HepG2 (cell line): Measurements from ENCODE around the gene SCRT2. TPM values are rescaled to one million over a fixed set of nuclear protein-coding genes. Genes with fewer than 3 reads are reported as not detected.
A peak's percentile ranks its signal among the peaks of the same experiment; 100 is the strongest.

Experiments used
- ATF7 ChIP-seq, 2 experiments: fragments of 450-650 bp in 1 of 2; sonication (generic) in 1 of 2; formaldehyde crosslinking in 1 of 2; IDR thresholded peaks; 2 replicates each; pipeline versions ENCODE4 v1.4.0 to v1.6.1; 2016 to 2020; ENCODE audit warnings: antibody characterized with exemption in 1 of 2, mild to moderate bottlenecking in 1 of 2, missing genetic modification reagents in 1 of 2
- BCLAF1 ChIP-seq: fragments of 450-650 bp; IDR thresholded peaks from 2 replicates; pipeline ENCODE4 v1.6.1; 2017; ENCODE audit warnings: mild to moderate bottlenecking
- FIP1L1 ChIP-seq: fragments of 200-400 bp; formaldehyde crosslinking; IDR thresholded peaks from 2 replicates; pipeline ENCODE4 v1.6.1; 2018; ENCODE audit warnings: low read depth, mild to moderate bottlenecking, low read length, moderate library complexity, borderline replicate concordance; ENCODE audit not compliant: insufficient read depth
- FOXK1 ChIP-seq: sonication (generic); formaldehyde crosslinking; IDR thresholded peaks from 2 replicates; pipeline ENCODE4 v1.4.0; 2020; ENCODE audit warnings: low read depth, missing genetic modification reagents, borderline replicate concordance
- GMEB1 ChIP-seq: sonication (generic); formaldehyde crosslinking; IDR thresholded peaks from 2 replicates; pipeline ENCODE4 v1.5.1; 2020; ENCODE audit warnings: missing genetic modification reagents, mild to moderate bottlenecking, borderline replicate concordance
- IRF2 ChIP-seq: IDR thresholded peaks from 2 replicates; pipeline ENCODE4 v1.6.1; 2018; ENCODE audit warnings: missing genetic modification reagents, missing compliant biosample characterization
- KDM2A ChIP-seq: sonication (generic); formaldehyde crosslinking; IDR thresholded peaks from 2 replicates; pipeline ENCODE4 v1.4.0; 2020; ENCODE audit warnings: low read depth, missing genetic modification reagents, borderline replicate concordance
- KLF12 ChIP-seq: sonication (generic); formaldehyde crosslinking; IDR thresholded peaks from 2 replicates; pipeline ENCODE4 v1.4.0; 2020; ENCODE audit warnings: missing genetic modification reagents, borderline replicate concordance
- STAT5B ChIP-seq: sonication (generic); formaldehyde crosslinking; IDR thresholded peaks from 2 replicates; pipeline ENCODE4 v1.4.0; 2020; ENCODE audit warnings: missing genetic modification reagents
- TIGD3 ChIP-seq: sonication (generic); formaldehyde crosslinking; IDR thresholded peaks from 2 replicates; pipeline ENCODE4 v1.5.1; 2020; ENCODE audit warnings: mild to moderate bottlenecking, missing genetic modification reagents, borderline replicate concordance
- ZNF354B ChIP-seq: sonication (generic); formaldehyde crosslinking; IDR thresholded peaks from 2 replicates; pipeline ENCODE4 v1.8.0; 2022; ENCODE audit warnings: mild to moderate bottlenecking, missing genetic modification reagents
- polyA plus RNA-seq, 8 experiments: library from polyadenylated mRNA; depleted of rRNA in 3 of 8; stranded (reverse) in 7 of 8; unstranded in 1 of 8; fragments of >200 nt; fragmentation: Illumina TruSeq in 4 of 8; extraction: Trizol in 4 of 8; gene quantifications; 2 replicates each; pipeline versions ENCODE4 v1.2.1 to v1.2.3, GENCODE V29; 2011 to 2016; ENCODE audit warnings: low read depth in 4 of 8, missing spikeins in 1 of 8, mixed read lengths in 1 of 8; ENCODE audit not compliant: insufficient read depth in 1 of 8
- total RNA-seq, 5 experiments: library from RNA; depleted of rRNA; stranded (reverse); fragments of >200 nt; fragmentation: Illumina TruSeq; extraction: Trizol; gene quantifications; 2 replicates each; pipeline ENCODE4 v1.2.3, GENCODE V29; 2016; ENCODE audit warnings: low read depth in 1 of 5
- TF ChIP-seq, protein P1 (sequence below): sonication (generic); formaldehyde crosslinking; IDR thresholded peaks from 2 replicates; pipeline ENCODE4 v1.4.0; 2020; ENCODE audit warnings: missing genetic modification reagents
- TF ChIP-seq, protein P2 (sequence below): sonication (generic); formaldehyde crosslinking; IDR thresholded peaks from 2 replicates; pipeline ENCODE4 v1.5.0; 2020; ENCODE audit warnings: mild to moderate bottlenecking, missing genetic modification reagents, moderate library complexity

SCRT2 gene
- total and polyA plus RNA-seq, 2 of the 13 experiments (the other 11 are each of a cell fraction or from before 2014, with no cell fraction given) = not detected

DNA sequence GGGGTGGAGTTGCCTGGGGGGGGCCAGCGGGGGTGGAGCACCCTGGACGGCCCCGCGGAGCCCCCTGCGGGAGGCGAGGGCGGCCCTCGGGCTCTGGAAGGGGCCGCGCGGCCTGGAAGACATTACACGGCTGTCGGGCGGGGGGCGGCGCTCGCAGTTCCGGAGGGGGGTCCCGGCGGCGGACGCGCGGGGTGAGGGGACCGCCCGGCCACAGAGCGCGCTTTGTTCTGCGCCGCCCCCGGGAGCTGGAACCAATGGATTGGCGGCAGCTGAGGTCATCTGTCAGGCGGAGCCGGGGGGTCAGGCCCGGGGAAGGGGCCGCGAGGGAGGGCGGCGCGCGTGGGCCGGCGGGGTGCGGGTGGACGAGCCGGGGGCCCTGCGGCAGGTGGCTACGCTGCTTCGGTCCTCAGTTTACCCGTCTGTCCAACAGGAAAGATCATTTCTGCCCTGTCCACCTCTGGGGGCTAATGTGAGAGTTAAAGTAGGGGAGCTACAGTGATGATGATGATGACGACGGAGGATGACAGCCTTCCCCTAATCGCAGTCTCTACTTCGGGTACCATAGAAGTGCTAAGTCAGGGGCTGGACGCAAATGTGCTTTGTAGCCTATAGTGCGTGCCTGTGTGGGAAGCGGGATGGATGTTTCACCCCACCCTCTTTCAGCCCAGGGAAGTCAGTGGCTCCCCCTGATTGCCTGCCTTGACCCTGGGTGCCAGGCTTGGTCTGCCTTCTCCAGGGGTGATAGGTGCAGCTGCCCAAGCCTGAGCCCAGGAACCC, 33.0 kb downstream of the SCRT2 start (continued):
- TF ChIP-seq, protein P1, sequence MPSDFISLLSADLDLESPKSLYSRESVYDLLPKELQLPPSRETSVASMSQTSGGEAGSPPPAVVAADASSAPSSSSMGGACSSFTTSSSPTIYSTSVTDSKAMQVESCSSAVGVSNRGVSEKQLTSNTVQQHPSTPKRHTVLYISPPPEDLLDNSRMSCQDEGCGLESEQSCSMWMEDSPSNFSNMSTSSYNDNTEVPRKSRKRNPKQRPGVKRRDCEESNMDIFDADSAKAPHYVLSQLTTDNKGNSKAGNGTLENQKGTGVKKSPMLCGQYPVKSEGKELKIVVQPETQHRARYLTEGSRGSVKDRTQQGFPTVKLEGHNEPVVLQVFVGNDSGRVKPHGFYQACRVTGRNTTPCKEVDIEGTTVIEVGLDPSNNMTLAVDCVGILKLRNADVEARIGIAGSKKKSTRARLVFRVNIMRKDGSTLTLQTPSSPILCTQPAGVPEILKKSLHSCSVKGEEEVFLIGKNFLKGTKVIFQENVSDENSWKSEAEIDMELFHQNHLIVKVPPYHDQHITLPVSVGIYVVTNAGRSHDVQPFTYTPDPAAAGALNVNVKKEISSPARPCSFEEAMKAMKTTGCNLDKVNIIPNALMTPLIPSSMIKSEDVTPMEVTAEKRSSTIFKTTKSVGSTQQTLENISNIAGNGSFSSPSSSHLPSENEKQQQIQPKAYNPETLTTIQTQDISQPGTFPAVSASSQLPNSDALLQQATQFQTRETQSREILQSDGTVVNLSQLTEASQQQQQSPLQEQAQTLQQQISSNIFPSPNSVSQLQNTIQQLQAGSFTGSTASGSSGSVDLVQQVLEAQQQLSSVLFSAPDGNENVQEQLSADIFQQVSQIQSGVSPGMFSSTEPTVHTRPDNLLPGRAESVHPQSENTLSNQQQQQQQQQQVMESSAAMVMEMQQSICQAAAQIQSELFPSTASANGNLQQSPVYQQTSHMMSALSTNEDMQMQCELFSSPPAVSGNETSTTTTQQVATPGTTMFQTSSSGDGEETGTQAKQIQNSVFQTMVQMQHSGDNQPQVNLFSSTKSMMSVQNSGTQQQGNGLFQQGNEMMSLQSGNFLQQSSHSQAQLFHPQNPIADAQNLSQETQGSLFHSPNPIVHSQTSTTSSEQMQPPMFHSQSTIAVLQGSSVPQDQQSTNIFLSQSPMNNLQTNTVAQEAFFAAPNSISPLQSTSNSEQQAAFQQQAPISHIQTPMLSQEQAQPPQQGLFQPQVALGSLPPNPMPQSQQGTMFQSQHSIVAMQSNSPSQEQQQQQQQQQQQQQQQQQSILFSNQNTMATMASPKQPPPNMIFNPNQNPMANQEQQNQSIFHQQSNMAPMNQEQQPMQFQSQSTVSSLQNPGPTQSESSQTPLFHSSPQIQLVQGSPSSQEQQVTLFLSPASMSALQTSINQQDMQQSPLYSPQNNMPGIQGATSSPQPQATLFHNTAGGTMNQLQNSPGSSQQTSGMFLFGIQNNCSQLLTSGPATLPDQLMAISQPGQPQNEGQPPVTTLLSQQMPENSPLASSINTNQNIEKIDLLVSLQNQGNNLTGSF = no peak
- TF ChIP-seq GMEB1 (CRISPR knock-in tag) (peak; percentile 36; the same call in 1 of the 2 replicates), KLF12 (peak; percentile 69; the same call in 1 of the 2 replicates), KDM2A (CRISPR knock-in tag) (peak; percentile 40), ZNF354B (CRISPR knock-in tag) (peak; percentile 56; the same call in 1 of the 2 replicates), IRF2 (CRISPR knock-in tag) (no peak; the same call in 1 of the 2 replicates), TIGD3 (no peak), ATF7 (IDR thresholded peaks at IDR 0.05) (no peak), ATF7 (CRISPR knock-in tag; IDR thresholded peaks at IDR 0.05) (peak; percentile 70; the same call in 1 of the 2 replicates), FIP1L1 (no peak), FOXK1 (CRISPR knock-in tag) (no peak), STAT5B (CRISPR knock-in tag) (no peak), BCLAF1 (no peak)
- TF ChIP-seq, protein P2, sequence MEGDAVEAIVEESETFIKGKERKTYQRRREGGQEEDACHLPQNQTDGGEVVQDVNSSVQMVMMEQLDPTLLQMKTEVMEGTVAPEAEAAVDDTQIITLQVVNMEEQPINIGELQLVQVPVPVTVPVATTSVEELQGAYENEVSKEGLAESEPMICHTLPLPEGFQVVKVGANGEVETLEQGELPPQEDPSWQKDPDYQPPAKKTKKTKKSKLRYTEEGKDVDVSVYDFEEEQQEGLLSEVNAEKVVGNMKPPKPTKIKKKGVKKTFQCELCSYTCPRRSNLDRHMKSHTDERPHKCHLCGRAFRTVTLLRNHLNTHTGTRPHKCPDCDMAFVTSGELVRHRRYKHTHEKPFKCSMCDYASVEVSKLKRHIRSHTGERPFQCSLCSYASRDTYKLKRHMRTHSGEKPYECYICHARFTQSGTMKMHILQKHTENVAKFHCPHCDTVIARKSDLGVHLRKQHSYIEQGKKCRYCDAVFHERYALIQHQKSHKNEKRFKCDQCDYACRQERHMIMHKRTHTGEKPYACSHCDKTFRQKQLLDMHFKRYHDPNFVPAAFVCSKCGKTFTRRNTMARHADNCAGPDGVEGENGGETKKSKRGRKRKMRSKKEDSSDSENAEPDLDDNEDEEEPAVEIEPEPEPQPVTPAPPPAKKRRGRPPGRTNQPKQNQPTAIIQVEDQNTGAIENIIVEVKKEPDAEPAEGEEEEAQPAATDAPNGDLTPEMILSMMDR (CRISPR knock-in tag) = peak; percentile 25; the same call in 1 of the 2 replicates
